ENCODE results near the gene GPBAR1. TPM values are rescaled to one million over a fixed set of nuclear protein-coding genes. Genes with fewer than 3 reads are reported as not detected.
"Not testable (repeated sequence)": the region's sequence is repeated elsewhere in the genome, so short reads cannot be mapped to it uniquely, and the experiment has no call there.

Gene GPBAR1
- total RNA-seq, 1 experiment from 2014 or later = 0.16 TPM

DNA sequence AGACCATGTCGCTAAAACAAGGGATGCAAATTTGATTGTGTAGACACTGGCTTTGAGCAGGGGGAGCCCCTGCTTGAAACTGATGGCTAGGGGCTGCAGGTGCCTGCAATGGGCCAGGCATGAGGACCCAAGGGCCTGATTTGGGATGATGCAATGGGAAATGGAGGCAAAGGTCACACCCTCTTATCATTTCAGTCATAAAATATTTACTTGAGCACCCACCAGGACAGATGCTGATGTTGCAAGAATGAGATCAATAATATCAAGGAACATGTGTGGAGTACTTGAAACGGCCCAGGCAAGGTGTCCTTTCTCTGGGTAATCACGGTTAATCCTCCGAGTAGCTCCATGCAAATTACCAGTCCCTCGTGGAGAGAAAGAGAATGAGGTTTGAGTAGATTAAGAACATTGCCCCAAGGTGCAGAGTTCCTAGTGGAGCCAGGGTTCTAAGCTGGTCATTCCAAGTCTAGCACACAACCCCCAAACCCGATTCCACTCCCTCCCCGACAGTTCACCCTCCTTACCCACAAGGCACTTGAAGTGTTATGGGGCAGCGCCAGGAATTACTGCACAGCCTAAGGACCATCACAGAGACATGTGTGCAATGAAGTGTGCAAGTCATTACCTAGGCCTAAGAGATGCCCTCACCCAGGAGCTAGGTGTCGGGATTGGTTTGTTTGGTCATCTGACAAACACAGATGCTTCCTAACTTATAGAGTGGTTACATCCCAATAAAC is 45.5 kb downstream of the GPBAR1 start:
- no peak for DNase-seq (ENCODE audit: unreplicated experiment)
- ChIA-PET CTCF (interaction anchor here (0.7 to 2.3 kb wide), 6 partner anchors 9 to 90 kb away, joined by 3 to 14 read pairs (median 3); partner anchors contain the start of gene CATIP), POLR2A (interaction anchor here (0.6 kb wide), 1 partner anchor 49 kb away, joined by 4 read pairs; no protein-coding TSS in a partner anchor)
- Mint-ChIP-seq H3K4me1 (ENCODE audit: insufficient read depth, unreplicated experiment) (peaks cover 1% of the 10 kb centered on the region), H3K4me3 (ENCODE audit: unreplicated experiment) (no peak overlapping the region), H3K27ac (ENCODE audit: low read depth, unreplicated experiment) (no peak overlapping the region), H3K9me3 (ENCODE audit: unreplicated experiment) (no peaks in the 10 kb centered on the region), H3K36me3 (ENCODE audit: insufficient read depth, unreplicated experiment) (no peaks in the 10 kb centered on the region), H3K27me3 (ENCODE audit: insufficient read depth, unreplicated experiment) (no peaks in the 10 kb centered on the region)
- intact Hi-C loops (cut with micrococcal nuclease) = no loop called here
- TF ChIP-seq, protein P1, sequence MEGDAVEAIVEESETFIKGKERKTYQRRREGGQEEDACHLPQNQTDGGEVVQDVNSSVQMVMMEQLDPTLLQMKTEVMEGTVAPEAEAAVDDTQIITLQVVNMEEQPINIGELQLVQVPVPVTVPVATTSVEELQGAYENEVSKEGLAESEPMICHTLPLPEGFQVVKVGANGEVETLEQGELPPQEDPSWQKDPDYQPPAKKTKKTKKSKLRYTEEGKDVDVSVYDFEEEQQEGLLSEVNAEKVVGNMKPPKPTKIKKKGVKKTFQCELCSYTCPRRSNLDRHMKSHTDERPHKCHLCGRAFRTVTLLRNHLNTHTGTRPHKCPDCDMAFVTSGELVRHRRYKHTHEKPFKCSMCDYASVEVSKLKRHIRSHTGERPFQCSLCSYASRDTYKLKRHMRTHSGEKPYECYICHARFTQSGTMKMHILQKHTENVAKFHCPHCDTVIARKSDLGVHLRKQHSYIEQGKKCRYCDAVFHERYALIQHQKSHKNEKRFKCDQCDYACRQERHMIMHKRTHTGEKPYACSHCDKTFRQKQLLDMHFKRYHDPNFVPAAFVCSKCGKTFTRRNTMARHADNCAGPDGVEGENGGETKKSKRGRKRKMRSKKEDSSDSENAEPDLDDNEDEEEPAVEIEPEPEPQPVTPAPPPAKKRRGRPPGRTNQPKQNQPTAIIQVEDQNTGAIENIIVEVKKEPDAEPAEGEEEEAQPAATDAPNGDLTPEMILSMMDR (IDR thresholded peaks at IDR 0.05; ENCODE audit: unreplicated experiment) = no peak
- no TSS peak for BruUV-seq (replicated peaks)

DNA sequence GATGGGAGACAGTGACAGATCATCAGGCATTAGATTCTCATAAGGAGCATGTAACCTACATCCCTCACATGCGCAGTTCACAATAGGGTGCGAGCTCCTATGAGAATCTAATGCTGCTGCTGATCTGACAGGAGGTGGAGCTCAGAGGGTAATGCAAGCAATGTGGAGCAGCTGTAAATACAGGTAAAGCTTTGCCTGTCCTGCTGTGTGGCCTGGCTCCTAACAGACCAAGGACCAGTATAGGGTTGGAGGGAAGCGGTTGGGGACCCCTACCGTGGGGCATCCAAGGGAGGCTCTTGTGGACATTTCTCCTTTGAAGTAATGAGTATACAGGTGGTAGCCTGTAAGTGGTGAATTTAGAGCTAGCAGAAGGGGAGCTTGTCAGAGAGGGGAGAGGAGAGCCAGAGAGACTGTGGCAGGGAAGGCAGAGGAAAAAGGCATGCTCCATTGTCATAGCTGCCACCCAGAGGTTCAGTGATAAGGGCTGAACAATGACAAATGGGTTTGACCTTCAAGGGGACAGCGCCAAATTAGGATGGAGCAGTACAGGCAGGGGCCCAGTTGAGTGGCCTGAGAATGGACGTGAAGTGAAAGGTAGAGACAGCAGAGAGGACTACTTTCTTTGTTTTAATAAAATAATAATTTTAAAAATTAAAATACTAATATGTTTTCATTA is 46.7 kb downstream of the GPBAR1 start:
- H3K27me3 Mint-ChIP-seq (ENCODE audit: insufficient read depth, unreplicated experiment) = no peaks in the 10 kb centered on the region
- POLR2A ChIA-PET = interaction anchor here (0.7 to 1.7 kb wide), 3 partner anchors 9 to 224 kb away, joined by 3 to 4 read pairs (median 3); no protein-coding TSS in a partner anchor
- BruUV-seq (replicated peaks) = no TSS peak
- CTCF ChIA-PET = interaction anchor here (0.5 to 2.3 kb wide), 9 partner anchors 8 to 1395 kb away, joined by 3 to 14 read pairs (median 3); partner anchors contain the start of genes CATIP and TMBIM1
- TF ChIP-seq, protein P1 (IDR thresholded peaks at IDR 0.05; ENCODE audit: unreplicated experiment) = no peak
- H3K4me3 Mint-ChIP-seq (ENCODE audit: unreplicated experiment) = no peak overlapping the region
- no peak for DNase-seq (ENCODE audit: unreplicated experiment)
- no peaks in the 10 kb centered on the region for H3K9me3 Mint-ChIP-seq (ENCODE audit: unreplicated experiment)
- H3K36me3 Mint-ChIP-seq (ENCODE audit: insufficient read depth, unreplicated experiment) = no peaks in the 10 kb centered on the region
- no peaks in the 10 kb centered on the region for H3K4me1 Mint-ChIP-seq (ENCODE audit: insufficient read depth, unreplicated experiment)
- H3K27ac Mint-ChIP-seq (ENCODE audit: low read depth, unreplicated experiment) = no peak overlapping the region
- intact Hi-C loops (cut with micrococcal nuclease) = no loop called here

DNA sequence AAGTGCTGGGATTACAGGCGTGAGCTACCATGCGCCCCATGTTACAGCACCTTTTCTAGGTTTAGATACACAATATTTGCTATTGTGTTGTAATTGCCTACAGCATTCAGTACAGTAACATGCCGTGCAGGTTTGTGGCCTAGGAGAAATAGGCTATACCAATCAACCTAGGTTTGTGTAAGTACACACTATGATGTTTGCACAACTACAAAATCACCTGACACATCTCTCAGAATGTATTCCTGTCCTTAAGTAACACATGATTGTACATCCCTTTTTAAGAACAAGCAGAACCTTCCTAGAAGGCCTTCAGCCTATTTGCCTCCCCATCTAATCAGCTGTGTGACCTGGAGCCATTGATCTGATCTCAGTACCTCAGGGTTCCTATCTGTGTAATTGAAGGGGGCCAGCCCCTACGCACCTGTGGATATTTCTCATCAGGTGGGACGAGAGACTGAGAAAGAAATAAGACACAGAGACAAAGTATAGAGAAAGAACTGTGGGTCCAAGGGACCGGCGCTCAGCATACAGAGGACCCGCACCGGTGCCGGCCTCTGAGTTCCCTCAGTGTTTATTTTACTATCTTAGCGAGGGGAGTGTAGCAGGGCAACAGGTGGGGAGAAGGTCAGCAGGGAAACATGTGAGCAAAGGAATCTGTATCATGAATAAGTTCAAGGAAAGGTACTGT is 50.2 kb downstream of the GPBAR1 start:
- no peaks in the 10 kb centered on the region for H3K36me3 Mint-ChIP-seq (ENCODE audit: insufficient read depth, unreplicated experiment)
- H3K27me3 Mint-ChIP-seq (ENCODE audit: insufficient read depth, unreplicated experiment) = no peaks in the 10 kb centered on the region
- POLR2A ChIA-PET = no interaction called here
- CTCF ChIA-PET = interaction anchor here (1.3 kb wide), 1 partner anchor 9 kb away, joined by 4 read pairs; no protein-coding TSS in a partner anchor
- no peak overlapping the region for H3K27ac Mint-ChIP-seq (ENCODE audit: low read depth, unreplicated experiment)
- no peak for DNase-seq (ENCODE audit: unreplicated experiment)
- BruUV-seq (replicated peaks) = no TSS peak
- H3K4me3 Mint-ChIP-seq (ENCODE audit: unreplicated experiment) = no peak overlapping the region
- no peaks in the 10 kb centered on the region for H3K4me1 Mint-ChIP-seq (ENCODE audit: insufficient read depth, unreplicated experiment)
- intact Hi-C loops (cut with micrococcal nuclease) = no loop called here
- H3K9me3 Mint-ChIP-seq (ENCODE audit: unreplicated experiment) = no peaks in the 10 kb centered on the region
- TF ChIP-seq, protein P1 (IDR thresholded peaks at IDR 0.05; ENCODE audit: unreplicated experiment) = no peak

DNA sequence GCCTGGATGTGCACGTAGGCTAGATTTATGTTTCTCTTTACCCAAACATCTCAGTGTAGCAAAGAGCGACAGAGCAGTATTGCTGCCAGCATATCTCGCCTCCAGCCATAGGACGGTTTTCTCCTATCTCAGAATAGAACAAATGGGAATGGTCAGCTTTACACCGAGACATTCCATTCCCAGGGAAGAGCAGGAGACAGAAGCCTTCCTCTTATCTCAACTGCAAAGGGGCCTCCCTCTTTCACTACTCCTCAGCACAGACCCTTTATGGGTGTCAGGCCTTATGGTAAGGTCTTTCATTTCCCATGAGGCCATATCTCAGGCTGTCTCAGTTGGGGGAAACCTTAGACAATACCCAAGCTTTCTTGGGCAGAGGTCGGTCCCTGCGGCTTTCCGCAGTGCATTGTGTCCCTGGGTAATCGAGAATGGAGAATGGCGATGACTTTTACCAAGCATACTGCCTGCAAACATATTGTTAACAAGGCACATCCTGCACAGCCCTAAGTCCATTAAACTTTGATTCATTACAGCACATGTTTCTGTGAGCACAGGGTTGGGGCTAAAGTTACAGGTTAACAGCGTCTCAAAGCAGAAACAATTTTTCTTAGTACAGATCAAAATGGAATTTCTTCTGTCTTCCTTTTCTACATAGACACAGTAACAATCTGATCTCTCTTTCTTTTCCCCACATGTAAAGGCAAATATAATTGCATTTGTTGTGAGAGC is 50.9 kb downstream of the GPBAR1 start:
- BruUV-seq (replicated peaks); H3K4me3 Mint-ChIP-seq (ENCODE audit: unreplicated experiment); H3K4me1 Mint-ChIP-seq (ENCODE audit: insufficient read depth, unreplicated experiment); H3K27ac Mint-ChIP-seq (ENCODE audit: low read depth, unreplicated experiment); POLR2A ChIA-PET; H3K36me3 Mint-ChIP-seq (ENCODE audit: insufficient read depth, unreplicated experiment); intact Hi-C loops (cut with micrococcal nuclease); H3K9me3 Mint-ChIP-seq (ENCODE audit: unreplicated experiment); DNase-seq (ENCODE audit: unreplicated experiment); H3K27me3 Mint-ChIP-seq (ENCODE audit: insufficient read depth, unreplicated experiment): not testable (repeated sequence)
- CTCF ChIA-PET = interaction anchor here (1.3 kb wide), 2 partner anchors 10 to 85 kb away, joined by 3 to 4 read pairs; no protein-coding TSS in a partner anchor

Data from MCF 10A (cell line).